Measurements from ENCODE around the gene STAC3.

The STAC3 gene

DNA sequence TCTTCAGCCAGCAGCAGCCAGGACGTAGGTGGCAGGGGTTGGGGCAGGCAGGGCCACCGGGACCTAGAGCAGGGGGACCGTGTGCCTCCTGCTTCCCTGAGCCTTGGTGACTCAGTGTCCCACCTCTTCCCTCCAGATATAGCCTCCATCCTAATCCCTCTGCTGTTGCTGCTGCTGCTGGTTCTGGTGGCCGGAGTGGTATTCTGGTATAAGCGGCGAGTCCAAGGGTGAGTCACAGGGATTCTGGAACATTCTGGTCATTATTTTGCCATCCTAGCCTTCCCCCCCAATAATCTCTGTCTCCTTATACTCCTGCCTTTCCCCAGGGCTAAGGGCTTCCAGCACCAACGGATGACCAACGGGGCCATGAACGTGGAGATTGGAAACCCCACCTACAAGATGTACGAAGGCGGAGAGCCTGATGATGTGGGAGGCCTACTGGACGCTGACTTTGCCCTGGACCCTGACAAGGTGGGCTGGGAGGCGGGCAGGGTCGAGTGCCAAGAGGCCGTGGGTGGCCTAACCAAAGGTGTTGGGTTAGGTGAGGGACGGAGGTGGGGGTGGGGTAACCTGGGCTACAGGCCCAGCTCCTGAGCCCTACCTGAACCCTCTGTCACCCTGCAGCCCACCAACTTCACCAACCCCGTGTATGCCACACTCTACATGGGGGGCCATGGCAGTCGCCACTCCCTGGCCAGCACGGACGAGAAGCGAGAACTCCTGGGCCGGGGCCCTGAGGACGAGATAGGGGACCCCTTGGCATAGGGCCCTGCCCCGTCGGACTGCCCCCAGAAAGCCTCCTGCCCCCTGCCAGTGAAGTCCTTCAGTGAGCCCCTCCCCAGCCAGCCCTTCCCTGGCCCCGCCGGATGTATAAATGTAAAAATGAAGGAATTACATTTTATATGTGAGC lies 38.9 kb downstream of the STAC3 start:
- ChIA-PET POLR2A (no interaction called here), CTCF (interaction anchor here (0.6 to 8.8 kb wide), 4 partner anchors 25 to 350 kb away, joined by 3 to 628 read pairs (median 40); partner anchors contain the start of genes INHBE, SHMT2 and STAC3)
- Histone ChIP-seq H3K36me3 (ENCODE audit: control insufficient read depth in 2 of 2, insufficient read depth in 1 of 2, low read length in 2 of 2) (peaks cover 0 to 55% of the 10 kb centered on the region in 2 experiments; a peak in 1 of 3 replicates), H3K9me3 (ENCODE audit: control insufficient read depth, insufficient read depth, low read depth, low read length) (no peaks in the 10 kb centered on the region), H3K27ac (ENCODE audit: extremely low read depth, low read depth, low read length) (no peak overlapping the region), H3K4me1 (ENCODE audit: control insufficient read depth, insufficient read depth, low read length) (peaks cover 5% of the 10 kb centered on the region), H3K4me3 (ENCODE audit: low read depth, low read length) (no peak overlapping the region)
- TF ChIP-seq ZNF544 (tag by site-specific recombination; IDR thresholded peaks at IDR 0.05) (no peak), ZNF274 (IDR thresholded peaks at IDR 0.05; ENCODE audit: low read length) (no peak), ZNF274 (tag by site-specific recombination; IDR thresholded peaks at IDR 0.05; ENCODE audit: borderline replicate concordance) (no peak), ZNF501 (tag by site-specific recombination; IDR thresholded peaks at IDR 0.05) (no peak), ZNF670 (tag by site-specific recombination; IDR thresholded peaks at IDR 0.05; ENCODE audit: low read depth) (no peak), ZNF510 (tag by site-specific recombination; IDR thresholded peaks at IDR 0.05; ENCODE audit: insufficient replicate concordance) (no peak), ZFHX2 (tag by site-specific recombination; conservative IDR thresholded peaks at IDR 0.05) (peak; percentile 66), ZNF404 (tag by site-specific recombination; IDR thresholded peaks at IDR 0.05) (no peak), ZNF157 (tag by site-specific recombination; IDR thresholded peaks at IDR 0.05) (no peak), EGR2 (tag by site-specific recombination; IDR thresholded peaks at IDR 0.05; ENCODE audit: low read depth) (peak; percentile 65), ZNF2 (tag by site-specific recombination; IDR thresholded peaks at IDR 0.05) (no peak), ZNF785 (tag by site-specific recombination; IDR thresholded peaks at IDR 0.05) (no peak), GLIS2 (tag by site-specific recombination; IDR thresholded peaks at IDR 0.05) (no peak), ZNF121 (tag by site-specific recombination; IDR thresholded peaks at IDR 0.05) (no peak), GLI4 (tag by site-specific recombination; IDR thresholded peaks at IDR 0.05) (no peak)
- TF ChIP-seq, protein P1, sequence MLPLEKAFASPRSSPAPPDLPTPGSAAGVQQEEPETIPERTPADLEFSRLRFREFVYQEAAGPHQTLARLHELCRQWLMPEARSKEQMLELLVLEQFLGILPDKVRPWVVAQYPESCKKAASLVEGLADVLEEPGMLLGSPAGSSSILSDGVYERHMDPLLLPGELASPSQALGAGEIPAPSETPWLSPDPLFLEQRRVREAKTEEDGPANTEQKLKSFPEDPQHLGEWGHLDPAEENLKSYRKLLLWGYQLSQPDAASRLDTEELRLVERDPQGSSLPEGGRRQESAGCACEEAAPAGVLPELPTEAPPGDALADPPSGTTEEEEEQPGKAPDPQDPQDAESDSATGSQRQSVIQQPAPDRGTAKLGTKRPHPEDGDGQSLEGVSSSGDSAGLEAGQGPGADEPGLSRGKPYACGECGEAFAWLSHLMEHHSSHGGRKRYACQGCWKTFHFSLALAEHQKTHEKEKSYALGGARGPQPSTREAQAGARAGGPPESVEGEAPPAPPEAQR (tag by site-specific recombination; IDR thresholded peaks at IDR 0.05): no peak
- TF ChIP-seq, protein P2, sequence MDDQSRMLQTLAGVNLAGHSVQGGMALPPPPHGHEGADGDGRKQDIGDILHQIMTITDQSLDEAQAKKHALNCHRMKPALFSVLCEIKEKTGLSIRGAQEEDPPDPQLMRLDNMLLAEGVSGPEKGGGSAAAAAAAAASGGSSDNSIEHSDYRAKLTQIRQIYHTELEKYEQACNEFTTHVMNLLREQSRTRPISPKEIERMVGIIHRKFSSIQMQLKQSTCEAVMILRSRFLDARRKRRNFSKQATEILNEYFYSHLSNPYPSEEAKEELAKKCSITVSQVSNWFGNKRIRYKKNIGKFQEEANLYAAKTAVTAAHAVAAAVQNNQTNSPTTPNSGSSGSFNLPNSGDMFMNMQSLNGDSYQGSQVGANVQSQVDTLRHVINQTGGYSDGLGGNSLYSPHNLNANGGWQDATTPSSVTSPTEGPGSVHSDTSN (CRISPR knock-in tag; IDR thresholded peaks at IDR 0.05): no peak
- TF ChIP-seq, protein P3, sequence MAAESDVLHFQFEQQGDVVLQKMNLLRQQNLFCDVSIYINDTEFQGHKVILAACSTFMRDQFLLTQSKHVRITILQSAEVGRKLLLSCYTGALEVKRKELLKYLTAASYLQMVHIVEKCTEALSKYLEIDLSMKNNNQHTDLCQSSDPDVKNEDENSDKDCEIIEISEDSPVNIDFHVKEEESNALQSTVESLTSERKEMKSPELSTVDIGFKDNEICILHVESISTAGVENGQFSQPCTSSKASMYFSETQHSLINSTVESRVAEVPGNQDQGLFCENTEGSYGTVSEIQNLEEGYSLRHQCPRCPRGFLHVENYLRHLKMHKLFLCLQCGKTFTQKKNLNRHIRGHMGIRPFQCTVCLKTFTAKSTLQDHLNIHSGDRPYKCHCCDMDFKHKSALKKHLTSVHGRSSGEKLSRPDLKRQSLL (tag by site-specific recombination; IDR thresholded peaks at IDR 0.05): no peak

DNA sequence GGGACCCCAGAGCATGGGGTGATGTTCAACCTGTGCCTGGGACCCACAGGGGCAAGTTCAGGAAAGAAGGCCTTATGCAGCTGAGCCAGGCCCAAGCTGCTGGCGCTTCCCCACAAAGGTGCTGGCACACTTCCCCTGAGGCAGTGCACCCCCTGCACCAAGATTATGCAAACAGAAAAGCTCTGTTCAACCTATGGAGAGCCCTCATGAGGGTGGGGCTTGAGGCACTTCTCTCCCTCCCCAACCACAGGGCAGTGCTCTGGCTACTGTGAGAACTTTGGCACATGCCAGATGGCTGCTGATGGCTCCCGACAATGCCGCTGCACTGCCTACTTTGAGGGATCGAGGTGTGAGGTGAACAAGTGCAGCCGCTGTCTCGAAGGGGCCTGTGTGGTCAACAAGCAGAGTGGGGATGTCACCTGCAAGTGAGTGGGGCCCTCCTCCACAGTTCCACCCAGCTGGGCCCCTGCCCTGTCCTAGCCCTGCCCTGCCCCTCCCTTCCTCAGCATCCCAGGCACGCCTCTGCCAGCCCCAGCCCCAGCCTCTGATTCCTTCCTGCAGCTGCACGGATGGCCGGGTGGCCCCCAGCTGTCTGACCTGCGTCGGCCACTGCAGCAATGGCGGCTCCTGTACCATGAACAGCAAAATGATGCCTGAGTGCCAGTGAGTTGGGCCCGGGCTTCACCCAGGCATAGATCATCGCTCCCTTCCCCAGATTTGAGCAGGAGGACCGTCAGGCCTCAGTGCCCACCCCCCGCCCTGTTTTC lies 39.9 kb downstream of the STAC3 start:
- CTCF ChIA-PET: no interaction called here
- POLR2A ChIA-PET: no interaction called here
- H3K9me3 ChIP-seq (ENCODE audit: control insufficient read depth, insufficient read depth, low read depth, low read length): no peaks in the 10 kb centered on the region
- peaks cover 5% of the 10 kb centered on the region for H3K4me1 ChIP-seq (ENCODE audit: control insufficient read depth, insufficient read depth, low read length)
- H3K27ac ChIP-seq (ENCODE audit: extremely low read depth, low read depth, low read length): no peak overlapping the region
- peaks cover 0 to 62% of the 10 kb centered on the region in 2 experiments; a peak in 1 of 3 replicates for H3K36me3 ChIP-seq (ENCODE audit: control insufficient read depth in 2 of 2, insufficient read depth in 1 of 2, low read length in 2 of 2)
- TF ChIP-seq KLF1 (tag by site-specific recombination; IDR thresholded peaks at IDR 0.05): peak; percentile 95
- TF ChIP-seq, protein P4, sequence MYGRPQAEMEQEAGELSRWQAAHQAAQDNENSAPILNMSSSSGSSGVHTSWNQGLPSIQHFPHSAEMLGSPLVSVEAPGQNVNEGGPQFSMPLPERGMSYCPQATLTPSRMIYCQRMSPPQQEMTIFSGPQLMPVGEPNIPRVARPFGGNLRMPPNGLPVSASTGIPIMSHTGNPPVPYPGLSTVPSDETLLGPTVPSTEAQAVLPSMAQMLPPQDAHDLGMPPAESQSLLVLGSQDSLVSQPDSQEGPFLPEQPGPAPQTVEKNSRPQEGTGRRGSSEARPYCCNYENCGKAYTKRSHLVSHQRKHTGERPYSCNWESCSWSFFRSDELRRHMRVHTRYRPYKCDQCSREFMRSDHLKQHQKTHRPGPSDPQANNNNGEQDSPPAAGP (tag by site-specific recombination; IDR thresholded peaks at IDR 0.05): peak; percentile 48; the same call in 1 of the 2 replicates
- TF ChIP-seq, protein P5, sequence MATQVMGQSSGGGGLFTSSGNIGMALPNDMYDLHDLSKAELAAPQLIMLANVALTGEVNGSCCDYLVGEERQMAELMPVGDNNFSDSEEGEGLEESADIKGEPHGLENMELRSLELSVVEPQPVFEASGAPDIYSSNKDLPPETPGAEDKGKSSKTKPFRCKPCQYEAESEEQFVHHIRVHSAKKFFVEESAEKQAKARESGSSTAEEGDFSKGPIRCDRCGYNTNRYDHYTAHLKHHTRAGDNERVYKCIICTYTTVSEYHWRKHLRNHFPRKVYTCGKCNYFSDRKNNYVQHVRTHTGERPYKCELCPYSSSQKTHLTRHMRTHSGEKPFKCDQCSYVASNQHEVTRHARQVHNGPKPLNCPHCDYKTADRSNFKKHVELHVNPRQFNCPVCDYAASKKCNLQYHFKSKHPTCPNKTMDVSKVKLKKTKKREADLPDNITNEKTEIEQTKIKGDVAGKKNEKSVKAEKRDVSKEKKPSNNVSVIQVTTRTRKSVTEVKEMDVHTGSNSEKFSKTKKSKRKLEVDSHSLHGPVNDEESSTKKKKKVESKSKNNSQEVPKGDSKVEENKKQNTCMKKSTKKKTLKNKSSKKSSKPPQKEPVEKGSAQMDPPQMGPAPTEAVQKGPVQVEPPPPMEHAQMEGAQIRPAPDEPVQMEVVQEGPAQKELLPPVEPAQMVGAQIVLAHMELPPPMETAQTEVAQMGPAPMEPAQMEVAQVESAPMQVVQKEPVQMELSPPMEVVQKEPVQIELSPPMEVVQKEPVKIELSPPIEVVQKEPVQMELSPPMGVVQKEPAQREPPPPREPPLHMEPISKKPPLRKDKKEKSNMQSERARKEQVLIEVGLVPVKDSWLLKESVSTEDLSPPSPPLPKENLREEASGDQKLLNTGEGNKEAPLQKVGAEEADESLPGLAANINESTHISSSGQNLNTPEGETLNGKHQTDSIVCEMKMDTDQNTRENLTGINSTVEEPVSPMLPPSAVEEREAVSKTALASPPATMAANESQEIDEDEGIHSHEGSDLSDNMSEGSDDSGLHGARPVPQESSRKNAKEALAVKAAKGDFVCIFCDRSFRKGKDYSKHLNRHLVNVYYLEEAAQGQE (tag by site-specific recombination; IDR thresholded peaks at IDR 0.05): no peak
- no peak overlapping the region for H3K4me3 ChIP-seq (ENCODE audit: low read depth, low read length)

Measured in HEK293 (cell line).